Loucy (cell line): ENCODE measurements around the gene ARHGEF16.

Source experiments
- H2AFZ ChIP-seq: fragments of 200-600 bp; sonication (generic); 2 replicates; pipeline ENCODE4 v1.6.0; 2016; ENCODE audit warnings: antibody characterized with exemption, mild to moderate bottlenecking, low read length, moderate library complexity
- H3F3A ChIP-seq: fragments of 200-600 bp; 2 replicates; pipeline ENCODE4 v1.6.0; 2016; ENCODE audit warnings: antibody characterized with exemption, low read depth, mild to moderate bottlenecking
- H3K27me3 ChIP-seq: fragments of 200-600 bp; sonication (generic); 2 replicates; pipeline ENCODE4 v1.6.1; 2014; ENCODE audit warnings: low read length, mild to moderate bottlenecking; ENCODE audit not compliant: insufficient read depth, poor library complexity, severe bottlenecking
- H3K36me3 ChIP-seq: fragments of 200-600 bp; sonication (generic); 2 replicates; pipeline ENCODE4 v1.6.1; 2016; ENCODE audit warnings: low read length; ENCODE audit not compliant: insufficient read depth
- H3K4me1 ChIP-seq: fragments of 200-600 bp; sonication (generic); 2 replicates; pipeline ENCODE4 v1.5.1; 2014; ENCODE audit warnings: low read length, mild to moderate bottlenecking; ENCODE audit not compliant: insufficient read depth, poor library complexity, severe bottlenecking
- H3K4me2 ChIP-seq: fragments of 200-600 bp; sonication (generic); 2 replicates; pipeline ENCODE4 v1.6.0; 2014; ENCODE audit warnings: antibody characterized with exemption, low read length, low read depth, mild to moderate bottlenecking; ENCODE audit not compliant: poor library complexity, severe bottlenecking
- H3K4me3 ChIP-seq: fragments of 200-600 bp; sonication (generic); 2 replicates; pipeline ENCODE4 v1.5.1; 2014; ENCODE audit warnings: low read length, mild to moderate bottlenecking, mixed read lengths; ENCODE audit not compliant: poor library complexity, severe bottlenecking
- H3K79me2 ChIP-seq: fragments of 200-600 bp; sonication (generic); 2 replicates; pipeline ENCODE4 v1.6.1; 2014; ENCODE audit warnings: low read length; ENCODE audit not compliant: insufficient read depth
- H3K9ac ChIP-seq: fragments of 200-600 bp; sonication (generic); 2 replicates; pipeline ENCODE4 v1.6.0; 2014; ENCODE audit warnings: mild to moderate bottlenecking, low read depth, low read length, moderate library complexity; ENCODE audit not compliant: poor library complexity, severe bottlenecking
- H3K9me2 ChIP-seq: fragments of 200-600 bp; sonication (generic); replicated peaks from 2 replicates; pipeline ENCODE4 v1.6.1; 2016; ENCODE audit warnings: low read depth, low read length, mixed read lengths
- H3K9me3 ChIP-seq: fragments of 200-600 bp; sonication (generic); 2 replicates; pipeline ENCODE4 v1.6.1; 2014; ENCODE audit warnings: mild to moderate bottlenecking, antibody characterized with exemption, low read length, low read depth; ENCODE audit not compliant: insufficient read depth
- H4K20me1 ChIP-seq: fragments of 200-600 bp; sonication (generic); 2 replicates; pipeline ENCODE4 v1.6.0; 2014; ENCODE audit warnings: antibody characterized with exemption, low read length, mild to moderate bottlenecking; ENCODE audit not compliant: insufficient read depth, poor library complexity, severe bottlenecking
- EZH2phosphoT487 ChIP-seq: fragments of 200-600 bp; IDR thresholded peaks from 2 replicates; pipeline ENCODE4 v1.6.1; 2018; ENCODE audit warnings: antibody characterized with exemption, mild to moderate bottlenecking, moderate library complexity, borderline replicate concordance
- TF ChIP-seq, protein P1 (sequence below): fragments of 200-600 bp; sonication (generic); conservative IDR thresholded peaks from 2 replicates; pipeline ENCODE4 v1.5.1; 2014; ENCODE audit warnings: mild to moderate bottlenecking, antibody characterized with exemption, low read length

ARHGEF16 gene

DNA sequence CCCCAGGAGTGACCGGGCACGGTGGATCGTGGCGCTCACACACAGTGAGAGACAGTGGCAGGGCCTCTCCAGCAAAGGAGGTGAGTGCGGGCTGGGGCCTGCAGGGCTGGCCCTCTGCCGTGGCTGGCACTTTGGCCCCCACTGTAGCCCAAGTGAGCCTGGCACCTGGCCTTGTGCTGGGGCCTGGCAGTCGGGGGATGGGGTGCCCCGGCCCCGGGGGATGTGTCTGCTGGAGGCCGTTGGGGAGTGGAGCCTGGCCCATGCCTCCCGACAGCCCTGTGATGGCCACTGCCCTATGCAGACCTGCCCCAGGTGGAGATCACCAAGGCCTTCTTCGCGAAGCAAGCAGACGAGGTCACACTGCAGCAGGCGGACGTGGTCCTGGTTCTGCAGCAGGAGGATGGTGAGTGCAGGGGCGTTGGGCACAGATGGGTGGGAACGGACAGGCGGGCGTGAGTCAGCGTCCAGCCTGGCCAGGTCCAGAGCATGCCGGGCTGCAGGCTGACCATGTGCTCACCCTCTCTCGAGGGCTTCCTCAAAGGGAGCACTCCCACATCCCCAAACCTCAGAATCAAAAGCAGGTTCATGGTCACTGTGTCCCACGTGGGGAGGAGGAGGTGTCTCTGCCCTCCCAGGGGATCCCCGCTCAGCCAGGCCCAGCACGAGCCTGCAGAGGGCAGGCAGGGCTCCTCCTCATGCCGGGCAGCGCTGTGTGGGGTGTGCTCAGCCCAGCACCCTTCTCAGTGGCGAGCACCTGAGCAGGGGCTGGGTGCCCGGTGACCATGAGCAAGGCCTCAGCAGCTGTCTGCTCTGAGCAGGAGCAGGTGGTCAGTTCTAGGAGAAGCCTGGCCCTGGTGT is 25.3 kb downstream of the ARHGEF16 start:
- Histone ChIP-seq H3K36me3 (no peaks in the 10 kb centered on the region), H3K79me2 (no peaks in the 10 kb centered on the region), H3K4me2 (no peak overlapping the region), H4K20me1 (no peaks in the 10 kb centered on the region), H3K4me3 (no peak overlapping the region), H3K27me3 (no peaks in the 10 kb centered on the region), H3K9me3 (no peaks in the 10 kb centered on the region), H3K9ac (no peak overlapping the region), H3K9me2 (no peaks in the 10 kb centered on the region), H3F3A (no peaks in the 10 kb centered on the region), H3K4me1 (no peaks in the 10 kb centered on the region), H2AFZ (no peak overlapping the region)
- TF ChIP-seq, protein P1, sequence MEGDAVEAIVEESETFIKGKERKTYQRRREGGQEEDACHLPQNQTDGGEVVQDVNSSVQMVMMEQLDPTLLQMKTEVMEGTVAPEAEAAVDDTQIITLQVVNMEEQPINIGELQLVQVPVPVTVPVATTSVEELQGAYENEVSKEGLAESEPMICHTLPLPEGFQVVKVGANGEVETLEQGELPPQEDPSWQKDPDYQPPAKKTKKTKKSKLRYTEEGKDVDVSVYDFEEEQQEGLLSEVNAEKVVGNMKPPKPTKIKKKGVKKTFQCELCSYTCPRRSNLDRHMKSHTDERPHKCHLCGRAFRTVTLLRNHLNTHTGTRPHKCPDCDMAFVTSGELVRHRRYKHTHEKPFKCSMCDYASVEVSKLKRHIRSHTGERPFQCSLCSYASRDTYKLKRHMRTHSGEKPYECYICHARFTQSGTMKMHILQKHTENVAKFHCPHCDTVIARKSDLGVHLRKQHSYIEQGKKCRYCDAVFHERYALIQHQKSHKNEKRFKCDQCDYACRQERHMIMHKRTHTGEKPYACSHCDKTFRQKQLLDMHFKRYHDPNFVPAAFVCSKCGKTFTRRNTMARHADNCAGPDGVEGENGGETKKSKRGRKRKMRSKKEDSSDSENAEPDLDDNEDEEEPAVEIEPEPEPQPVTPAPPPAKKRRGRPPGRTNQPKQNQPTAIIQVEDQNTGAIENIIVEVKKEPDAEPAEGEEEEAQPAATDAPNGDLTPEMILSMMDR, result no peak
- no peak for TF ChIP-seq EZH2phosphoT487

DNA sequence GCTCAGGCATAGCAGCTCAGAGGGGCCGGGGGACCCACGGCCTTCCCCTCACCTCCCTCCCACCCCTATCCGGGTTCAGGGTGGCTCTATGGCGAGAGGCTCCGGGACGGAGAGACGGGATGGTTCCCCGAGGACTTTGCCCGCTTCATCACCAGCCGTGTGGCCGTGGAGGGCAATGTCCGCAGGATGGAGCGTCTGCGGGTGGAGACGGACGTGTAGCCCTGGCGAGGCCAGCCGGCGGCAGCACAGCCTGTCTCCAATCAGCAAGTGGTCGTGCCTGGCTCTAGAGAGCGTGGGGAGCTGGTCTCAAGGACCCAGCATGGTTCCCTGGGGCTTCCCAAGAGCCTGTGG is 25.9 kb downstream of the ARHGEF16 start:
- Histone ChIP-seq H3F3A (no peaks in the 10 kb centered on the region), H3K36me3 (no peaks in the 10 kb centered on the region), H2AFZ (no peak overlapping the region), H3K9ac (no peak overlapping the region), H3K27me3 (no peaks in the 10 kb centered on the region), H3K4me3 (no peak overlapping the region), H3K79me2 (no peaks in the 10 kb centered on the region), H3K9me2 (no peaks in the 10 kb centered on the region), H3K9me3 (no peaks in the 10 kb centered on the region), H3K4me2 (no peak overlapping the region), H3K4me1 (no peaks in the 10 kb centered on the region), H4K20me1 (no peaks in the 10 kb centered on the region)
- TF ChIP-seq, protein P1, result no peak
- TF ChIP-seq EZH2phosphoT487, result no peak

DNA sequence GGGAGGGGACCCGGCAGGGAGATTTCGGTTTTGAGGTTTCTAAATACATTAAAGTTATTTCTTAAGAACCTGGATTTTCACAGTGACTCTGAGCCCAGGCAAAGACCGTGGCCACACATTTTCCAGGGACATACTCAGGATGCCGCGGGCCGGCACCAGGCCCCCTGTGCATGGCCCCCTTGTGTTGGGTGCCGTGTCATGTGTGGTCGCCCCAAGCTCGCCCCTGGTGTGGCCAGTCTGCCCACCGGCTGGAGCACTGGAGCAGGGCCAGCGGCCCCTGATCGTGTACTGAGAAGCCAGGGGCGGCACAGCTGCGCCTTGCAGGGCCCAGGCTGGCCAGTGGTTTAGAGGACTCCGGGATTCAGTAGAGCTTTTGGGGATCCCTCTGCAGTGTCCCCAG is 26.6 kb downstream of the ARHGEF16 start:
- Histone ChIP-seq H3K4me3 (no peak overlapping the region), H3K36me3 (no peaks in the 10 kb centered on the region), H3K9ac (no peak overlapping the region), H2AFZ (no peak overlapping the region), H4K20me1 (no peaks in the 10 kb centered on the region), H3K79me2 (no peaks in the 10 kb centered on the region), H3F3A (no peaks in the 10 kb centered on the region), H3K9me3 (no peaks in the 10 kb centered on the region), H3K27me3 (no peaks in the 10 kb centered on the region), H3K9me2 (no peaks in the 10 kb centered on the region), H3K4me1 (no peaks in the 10 kb centered on the region), H3K4me2 (no peak overlapping the region)
- TF ChIP-seq, protein P1, result no peak
- TF ChIP-seq EZH2phosphoT487, result no peak
